ENCODE results near the gene UNC119.

UNC119 gene

DNA sequence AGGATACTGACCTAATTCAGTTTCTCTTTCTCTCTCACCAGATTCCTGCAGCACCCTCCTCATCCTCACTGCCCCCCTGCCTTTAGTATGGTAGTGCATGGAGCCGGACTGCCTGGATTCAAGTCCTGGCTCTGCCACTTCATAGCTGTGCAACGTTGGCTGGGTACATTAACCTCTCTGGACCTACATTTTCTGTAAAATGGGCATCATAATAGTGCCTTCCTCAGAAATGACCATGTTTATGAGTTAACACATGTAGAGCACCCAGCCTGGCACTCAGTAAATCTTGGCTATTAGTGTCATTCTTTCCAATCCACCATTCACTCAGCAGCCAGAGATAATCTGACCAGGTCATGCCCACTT is 7.3 kb downstream of the UNC119 start:
- DNase-seq (ENCODE audit: extremely low read depth in 1 of 2, low read depth in 1 of 2): no peak

DNA sequence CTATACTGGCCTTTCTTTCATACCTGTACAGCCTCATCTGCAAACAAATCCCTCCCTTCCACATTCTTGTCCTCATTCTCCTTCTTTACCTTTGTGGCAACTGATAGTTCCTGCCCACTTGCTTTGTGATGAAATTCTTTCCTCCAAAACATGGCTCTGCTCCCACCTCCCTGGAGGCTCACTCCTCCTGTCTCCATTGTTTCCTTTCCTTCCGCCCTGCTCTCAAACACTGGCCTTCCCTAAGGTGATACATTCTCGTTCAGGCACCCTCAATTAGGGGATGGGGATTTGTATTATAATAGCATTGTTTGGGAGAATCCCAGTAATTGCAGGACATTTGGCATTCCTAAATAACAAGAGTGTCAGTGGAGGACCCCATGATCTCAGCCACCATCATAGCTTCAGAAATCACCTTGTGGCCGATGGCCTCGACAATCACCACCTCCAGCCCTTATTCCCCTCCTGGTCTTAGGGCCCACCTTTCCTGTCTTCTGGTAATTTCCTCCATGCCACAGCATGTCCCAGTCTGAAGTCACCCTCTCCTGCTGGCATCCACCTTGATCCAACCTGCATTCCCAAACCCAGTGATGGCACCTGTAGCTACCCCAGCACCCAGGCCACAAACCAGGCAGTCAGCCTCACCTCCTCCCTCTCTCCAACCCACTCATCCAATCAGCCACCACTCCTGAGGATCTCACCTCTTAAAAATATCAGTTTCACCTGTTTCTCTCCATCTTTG is 7.9 kb downstream of the UNC119 start:
- DNase-seq (ENCODE audit: extremely low read depth in 1 of 2, low read depth in 1 of 2): no peak

GRCh38 chr17:28541439-28541838 is 11.0 kb downstream of the UNC119 start:
- DNase-seq (ENCODE audit: extremely low read depth in 1 of 2, low read depth in 1 of 2): no peak

- DNase-seq (ENCODE audit: extremely low read depth in 1 of 2, low read depth in 1 of 2): no peak
These were observed 12.2 kb downstream of the UNC119 start for GRCh38 chr17:28540231-28540630.

- no peak for DNase-seq (ENCODE audit: extremely low read depth in 1 of 2, low read depth in 1 of 2)
These were observed 14.0 kb downstream of the UNC119 start for GRCh38 chr17:28538296-28538895.

- no peak for DNase-seq (ENCODE audit: extremely low read depth in 1 of 2, low read depth in 1 of 2)
These were observed 15.2 kb downstream of the UNC119 start for GRCh38 chr17:28537219-28537610.

DNA sequence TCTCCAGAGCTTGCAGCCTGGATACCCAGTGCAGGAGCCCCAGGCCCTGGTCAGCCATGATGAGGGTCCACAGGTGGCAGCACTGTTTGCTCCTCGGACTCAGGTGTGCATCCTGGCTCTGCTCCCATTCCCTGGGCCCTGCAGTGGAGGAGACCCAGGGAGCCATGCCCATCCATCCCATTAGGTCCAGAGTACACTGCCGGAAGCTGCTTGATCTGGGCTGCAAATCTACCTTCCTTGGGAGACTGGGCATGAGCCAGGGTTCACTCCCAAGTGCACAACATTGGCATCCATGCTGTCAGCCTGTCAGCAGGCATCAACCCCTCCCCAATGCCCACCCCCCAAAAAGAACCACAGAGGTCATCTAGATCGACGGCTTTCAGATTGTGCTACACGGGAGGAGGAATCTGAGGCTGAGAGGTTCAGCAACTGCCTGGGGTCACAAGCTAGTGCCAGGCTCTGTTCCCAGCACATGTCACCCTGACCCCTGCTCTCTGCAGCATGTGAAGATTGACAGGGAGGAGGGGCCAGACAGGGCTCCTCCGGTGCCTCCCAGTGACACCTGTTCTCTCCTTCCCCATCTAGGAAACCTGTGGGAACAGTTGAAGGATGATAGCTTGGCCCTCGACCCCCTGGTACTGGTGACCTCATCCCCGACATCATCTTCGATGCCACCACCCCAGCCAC is 15.7 kb downstream of the UNC119 start:
- no peak for DNase-seq (ENCODE audit: extremely low read depth in 1 of 2, low read depth in 1 of 2)

GRCh38 chr17:28534740-28535375 is 17.6 kb downstream of the UNC119 start:
- no peak for DNase-seq (ENCODE audit: extremely low read depth in 1 of 2, low read depth in 1 of 2)

- no peak for DNase-seq (ENCODE audit: extremely low read depth in 1 of 2, low read depth in 1 of 2)
These were observed 19.2 kb downstream of the UNC119 start for GRCh38 chr17:28533091-28533807.

DNA sequence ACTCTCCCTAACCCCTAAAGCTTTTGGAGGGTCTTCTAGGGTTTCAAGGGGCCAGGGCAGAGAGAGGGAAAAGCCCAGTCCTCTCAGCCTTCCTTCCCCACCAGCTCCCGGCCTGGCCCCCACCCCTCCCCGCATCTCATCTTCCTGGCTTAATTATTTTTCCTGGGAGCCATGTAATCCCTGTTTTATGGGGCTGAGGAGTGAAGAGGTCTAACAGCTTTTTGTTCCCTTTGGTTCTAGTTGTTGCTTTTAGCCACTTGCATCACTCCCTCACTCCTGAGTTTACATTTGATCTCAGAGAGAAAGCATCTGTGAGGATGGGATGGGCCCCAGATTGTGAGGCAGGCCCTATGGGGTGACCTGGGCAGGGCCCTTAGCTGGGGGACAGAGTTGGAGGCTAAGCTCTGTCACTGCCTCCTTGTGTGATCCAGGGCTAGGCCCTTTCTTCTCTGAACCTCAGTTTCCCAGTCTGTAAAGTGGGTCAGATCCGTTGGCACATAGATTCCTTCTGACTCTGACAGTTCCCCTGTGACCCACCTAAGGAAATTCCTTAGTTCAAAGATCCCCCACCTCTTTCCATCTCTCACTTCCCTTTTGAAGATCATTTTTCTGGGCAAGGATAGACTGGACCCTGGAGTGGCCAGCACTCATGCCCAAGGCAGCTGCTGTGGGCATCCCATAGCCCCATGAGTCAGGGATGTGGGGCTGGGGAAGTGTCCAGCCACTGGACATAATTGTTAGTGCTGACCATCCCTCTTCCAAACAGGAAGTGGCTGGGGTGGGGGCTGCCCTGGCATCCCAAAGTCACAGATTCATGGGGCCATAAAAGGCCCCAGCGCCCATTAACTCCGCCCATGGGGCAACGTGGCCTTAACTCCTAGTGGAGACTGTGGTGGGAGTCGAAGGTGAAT is 20.1 kb downstream of the UNC119 start:
- DNase-seq (ENCODE audit: extremely low read depth in 1 of 2, low read depth in 1 of 2): no peak

- DNase-seq (ENCODE audit: extremely low read depth in 1 of 2, low read depth in 1 of 2): no peak
These were observed 21.5 kb downstream of the UNC119 start for GRCh38 chr17:28530926-28531325.

- DNase-seq (ENCODE audit: extremely low read depth in 1 of 2, low read depth in 1 of 2): no peak
These were observed 22.2 kb downstream of the UNC119 start for GRCh38 chr17:28530250-28530649.

GRCh38 chr17:28529013-28529400 is 23.4 kb downstream of the UNC119 start:
- no peak for DNase-seq (ENCODE audit: extremely low read depth in 1 of 2, low read depth in 1 of 2)

DNA sequence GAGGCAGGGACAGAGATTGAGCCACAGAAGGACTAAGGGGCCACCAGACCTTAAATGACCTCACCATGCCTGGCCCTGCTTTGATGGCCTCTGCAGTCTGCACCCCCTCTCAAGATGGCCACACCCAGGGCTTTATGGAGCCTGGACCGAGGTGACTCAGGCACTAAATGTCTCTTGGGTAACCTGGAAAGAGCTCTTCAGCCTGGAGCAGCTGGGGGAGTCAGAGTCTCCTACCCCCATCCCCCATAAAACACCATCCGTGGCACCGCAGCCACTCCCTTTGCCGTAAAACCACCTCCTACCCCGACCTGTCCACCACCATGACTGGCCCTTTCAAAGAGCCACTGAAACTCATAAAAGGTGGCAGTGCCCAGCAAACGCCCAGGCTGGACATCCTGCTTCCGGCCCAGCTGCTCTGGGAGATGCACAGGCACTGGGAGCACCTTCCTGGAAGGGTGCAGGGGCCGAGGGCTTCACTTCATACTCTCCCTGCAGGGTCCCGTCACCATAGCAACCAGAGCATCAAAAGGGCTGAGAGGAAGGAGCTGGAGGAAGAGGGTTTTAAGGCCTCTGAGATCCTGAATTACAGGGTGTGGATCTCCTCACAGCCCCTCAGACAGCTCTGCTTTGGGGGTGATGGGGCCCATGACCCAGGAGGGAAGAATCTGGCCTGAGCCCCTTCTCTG is 24.0 kb downstream of the UNC119 start:
- no peak for DNase-seq (ENCODE audit: extremely low read depth in 1 of 2, low read depth in 1 of 2)

GRCh38 chr17:28527859-28528258 is 24.6 kb downstream of the UNC119 start:
- DNase-seq (ENCODE audit: extremely low read depth in 1 of 2, low read depth in 1 of 2): no peak

GRCh38 chr17:28527181-28527681 is 25.2 kb downstream of the UNC119 start:
- DNase-seq (ENCODE audit: extremely low read depth in 1 of 2, low read depth in 1 of 2): no peak

DNA sequence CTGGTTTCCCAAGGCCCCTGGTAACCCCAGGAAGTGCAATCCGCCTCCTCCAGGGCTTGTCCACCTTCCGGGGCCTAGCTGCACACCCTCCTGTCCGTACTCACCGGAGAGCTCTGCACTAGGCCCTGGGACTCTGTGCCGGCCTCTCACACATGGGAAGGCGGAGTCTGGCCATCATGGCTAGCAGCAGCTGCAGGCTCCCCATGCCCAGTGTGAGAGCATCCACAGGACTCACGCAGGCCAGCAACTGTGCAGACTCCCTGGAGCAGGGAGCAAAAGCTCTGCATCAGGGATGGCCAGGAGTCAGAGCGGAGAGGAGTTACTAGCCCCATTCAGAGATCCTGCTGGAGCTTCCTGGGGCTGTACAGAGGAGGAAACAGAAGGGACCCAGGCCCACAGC is 26.0 kb downstream of the UNC119 start:
- no peak for DNase-seq (ENCODE audit: extremely low read depth in 1 of 2, low read depth in 1 of 2)

DNA sequence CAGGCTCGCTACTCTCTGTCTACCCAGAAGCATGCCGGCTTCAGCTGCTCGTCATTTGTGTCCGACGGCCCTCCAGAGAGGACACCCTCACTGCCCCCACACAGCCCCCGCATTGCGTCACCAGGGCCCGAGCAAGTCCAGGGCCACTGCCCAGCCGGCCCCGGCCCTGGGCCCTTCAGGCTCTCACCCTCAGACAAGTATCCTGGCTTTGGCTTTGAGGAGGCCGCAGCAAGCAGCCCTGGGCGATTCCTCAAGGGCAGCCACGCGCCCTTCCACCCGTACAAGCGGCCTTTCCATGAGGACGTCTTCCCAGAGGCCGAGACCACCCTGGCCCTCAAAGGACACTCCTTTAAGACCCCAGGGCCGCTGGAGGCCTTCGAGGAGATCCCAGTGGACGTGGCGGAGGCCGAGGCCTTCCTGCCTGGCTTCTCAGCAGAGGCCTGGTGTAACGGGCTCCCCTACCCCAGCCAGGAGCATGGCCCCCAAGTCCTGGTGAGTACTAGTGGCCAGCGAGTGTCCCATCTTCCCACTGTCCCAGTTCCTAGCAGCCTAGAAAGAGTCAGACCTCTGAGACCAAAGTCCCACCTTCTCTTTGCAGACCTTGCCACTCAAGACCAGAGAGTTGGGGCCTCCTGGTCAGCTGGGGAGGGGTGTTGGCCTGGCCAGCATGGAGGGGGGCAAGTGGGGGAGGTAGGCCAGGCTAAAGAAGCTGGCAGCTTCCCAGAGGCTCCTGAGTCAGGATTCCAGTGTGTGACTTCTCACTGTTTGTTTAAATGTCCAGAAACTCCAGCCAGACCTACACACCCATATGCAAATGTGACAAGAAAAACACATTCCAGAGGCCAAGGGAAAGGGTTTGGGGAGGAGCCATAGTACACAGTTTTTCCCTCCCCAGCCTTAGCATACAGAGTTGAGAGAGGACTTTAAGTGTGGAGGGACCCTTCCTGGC is 27.7 kb downstream of the UNC119 start:
- no peak for DNase-seq (ENCODE audit: extremely low read depth in 1 of 2, low read depth in 1 of 2)

All from stimulated activated CD8-positive, alpha-beta memory T cell treated with anti-CD3 and anti-CD28 coated beads, Interleukin-7, amount 100 ng/mL, for 48 hours (primary cell).